Measurements from ENCODE around the gene CCDC9.
"Not testable (repeated sequence)": the region's sequence is repeated elsewhere in the genome, so short reads cannot be mapped to it uniquely, and the experiment has no call there.

Gene CCDC9

DNA sequence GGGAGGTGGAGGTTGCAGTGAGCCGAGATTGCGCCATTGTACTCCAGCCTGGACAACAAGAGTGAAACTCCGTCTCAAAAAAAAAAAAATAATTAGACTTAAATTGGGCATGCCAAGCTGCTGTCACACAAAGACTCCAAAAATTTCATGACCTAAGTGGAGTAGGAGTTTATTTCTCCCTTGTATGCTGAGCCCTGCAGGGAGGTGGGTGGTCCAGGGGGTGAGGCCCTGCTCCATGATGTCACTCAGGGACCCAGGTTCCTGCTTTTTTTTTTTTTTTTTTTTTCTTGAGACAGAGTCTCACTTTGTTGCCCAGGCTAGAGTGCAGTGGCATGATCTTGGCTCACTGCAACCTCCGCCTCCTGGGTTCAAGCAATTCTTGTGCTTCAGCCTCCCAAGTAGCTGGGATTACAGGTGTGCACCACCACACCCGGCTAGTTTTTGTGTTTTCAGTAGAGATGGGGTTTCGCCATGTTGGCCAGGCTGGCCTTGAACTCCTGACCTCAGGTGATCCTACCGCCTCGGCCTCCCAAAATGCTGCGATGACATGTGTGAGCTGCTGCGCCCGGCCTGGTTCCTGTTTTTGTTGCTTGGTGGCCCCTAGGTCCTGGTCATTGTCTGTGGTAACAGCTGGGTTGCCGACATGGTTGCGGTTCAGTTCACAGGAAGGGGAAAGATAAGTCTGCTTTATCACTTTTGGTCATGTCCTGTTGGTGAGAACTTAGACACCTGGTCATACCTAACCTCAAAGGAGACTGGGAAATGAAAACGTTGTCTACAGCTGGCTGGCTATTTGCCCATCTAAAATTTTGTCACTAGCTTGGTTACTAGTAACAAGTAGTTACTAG is 5.8 kb downstream of the CCDC9 start:
- not testable (repeated sequence) for DNase-seq (ENCODE audit: low read depth)

DNA sequence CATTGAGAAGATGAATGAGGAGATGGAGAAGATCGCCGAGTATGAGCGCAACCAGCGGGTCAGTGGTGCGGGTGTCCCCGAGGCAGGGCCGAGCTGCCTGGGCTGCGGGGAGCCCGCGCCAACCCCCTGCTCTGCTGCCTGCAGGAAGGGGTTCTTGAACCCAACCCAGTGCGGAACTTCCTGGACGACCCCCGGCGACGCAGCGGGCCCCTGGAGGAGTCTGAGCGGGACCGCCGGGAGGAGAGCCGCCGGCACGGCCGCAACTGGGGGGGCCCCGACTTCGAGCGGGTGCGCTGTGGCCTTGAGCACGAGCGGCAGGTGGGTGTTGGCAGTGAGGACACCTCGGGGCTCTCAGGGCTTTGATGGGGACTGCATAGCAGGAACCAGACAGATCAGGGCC is 8.3 kb downstream of the CCDC9 start:
- DNase-seq (ENCODE audit: low read depth) = no peak

DNA sequence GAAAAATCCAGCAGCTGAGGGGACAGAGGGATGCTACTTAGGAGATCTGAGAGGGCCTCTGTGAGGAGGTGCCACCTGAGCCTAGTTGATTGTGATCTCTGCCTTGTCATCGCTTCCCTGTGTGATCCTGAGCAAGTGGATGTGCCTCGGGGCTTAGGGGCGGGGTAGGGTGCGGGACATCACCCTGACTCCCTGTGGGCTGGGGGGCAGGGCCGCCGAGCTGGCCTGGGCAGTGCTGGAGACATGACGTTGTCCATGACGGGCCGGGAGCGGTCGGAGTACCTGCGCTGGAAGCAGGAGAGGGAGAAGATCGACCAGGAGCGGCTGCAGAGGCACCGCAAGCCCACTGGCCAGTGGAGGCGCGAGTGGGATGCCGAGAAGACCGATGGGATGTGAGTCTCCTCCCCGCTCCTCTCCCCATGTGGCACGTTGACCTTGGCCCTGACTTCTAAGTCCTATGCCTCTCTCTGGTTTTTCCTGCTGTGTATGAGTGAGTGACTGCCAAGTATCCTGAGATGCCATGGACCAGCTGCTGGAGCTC is 10.1 kb downstream of the CCDC9 start:
- DNase-seq (ENCODE audit: low read depth) = no peak

DNA sequence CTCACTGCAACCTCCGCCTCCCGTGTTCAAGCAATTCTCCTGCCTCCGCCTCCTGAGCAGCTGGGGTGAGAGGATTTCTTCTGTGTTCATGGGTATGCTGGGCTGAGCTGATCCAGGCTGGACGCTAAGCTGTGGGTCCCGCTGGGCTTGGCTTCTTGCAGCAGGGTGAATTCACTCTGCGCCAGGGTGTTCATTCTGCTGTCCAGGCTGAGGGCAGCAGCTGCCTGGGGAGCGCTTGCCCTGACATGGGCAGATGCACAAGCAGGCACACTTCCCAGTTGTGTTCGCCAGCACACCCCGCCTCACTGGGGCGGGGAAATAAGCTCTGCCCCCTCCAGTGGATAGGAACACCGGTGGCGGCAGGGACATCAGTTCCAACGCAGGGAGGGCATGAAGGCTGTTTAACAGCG is 11.0 kb downstream of the CCDC9 start:
- no peak for DNase-seq (ENCODE audit: low read depth)

DNA sequence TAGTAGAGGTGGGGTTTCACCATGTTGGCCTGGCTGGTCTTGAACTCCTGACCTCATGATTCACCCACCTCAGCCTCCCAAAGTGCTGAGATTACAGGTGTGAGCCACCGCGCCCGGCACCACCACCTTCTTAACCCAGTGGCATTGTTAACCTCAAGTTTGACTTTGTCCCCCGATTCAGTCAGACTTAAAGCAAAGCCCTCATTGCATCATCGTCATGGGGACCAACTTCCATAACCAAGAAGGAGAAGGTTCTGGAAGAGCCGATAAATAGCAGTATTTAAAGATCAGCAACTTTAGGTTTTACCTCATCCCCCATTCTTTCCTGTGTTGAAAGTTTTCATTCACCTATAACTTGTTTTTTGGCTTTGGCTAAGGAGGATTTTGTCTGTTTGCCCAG is 11.7 kb downstream of the CCDC9 start:
- no peak for DNase-seq (ENCODE audit: low read depth)

DNA sequence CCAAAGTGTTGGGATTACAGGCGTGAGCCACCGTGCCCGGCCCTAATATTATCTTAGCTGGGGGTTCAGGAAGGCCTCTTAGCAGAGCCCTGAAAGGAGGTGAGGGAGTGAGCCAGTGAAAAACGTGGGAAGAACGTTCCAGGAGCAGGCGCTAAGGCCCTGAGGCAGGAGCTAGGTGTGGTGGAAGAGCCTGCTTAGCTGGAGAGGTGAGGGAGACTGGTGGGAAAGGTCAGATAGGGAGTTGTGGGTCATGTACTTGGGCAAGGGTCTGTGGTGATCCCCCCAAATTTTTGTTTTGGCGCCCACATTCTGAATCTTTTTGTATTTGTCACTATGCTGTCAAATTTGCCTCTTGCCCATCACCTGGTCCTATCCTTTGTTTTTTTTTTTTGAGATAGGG is 13.3 kb downstream of the CCDC9 start:
- DNase-seq (ENCODE audit: low read depth) = no peak

DNA sequence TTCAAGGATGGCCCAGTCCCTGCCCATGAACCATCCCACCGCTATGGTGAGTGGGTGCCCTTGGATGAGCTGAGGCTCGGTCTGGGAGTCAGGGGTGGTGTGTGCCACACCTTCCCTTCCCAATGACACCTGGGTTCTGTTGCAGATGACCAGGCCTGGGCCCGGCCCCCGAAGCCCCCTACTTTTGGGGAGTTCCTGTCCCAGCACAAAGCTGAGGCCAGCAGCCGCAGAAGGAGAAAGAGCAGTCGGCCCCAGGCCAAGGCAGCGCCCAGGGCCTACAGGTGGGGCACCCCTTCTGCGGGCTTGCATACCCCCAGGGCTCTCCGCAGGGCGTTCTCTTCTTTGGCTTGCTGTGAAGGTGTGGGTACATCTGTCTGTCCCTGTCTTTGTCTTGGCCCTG is 14.1 kb downstream of the CCDC9 start:
- no peak for DNase-seq (ENCODE audit: low read depth)

DNA sequence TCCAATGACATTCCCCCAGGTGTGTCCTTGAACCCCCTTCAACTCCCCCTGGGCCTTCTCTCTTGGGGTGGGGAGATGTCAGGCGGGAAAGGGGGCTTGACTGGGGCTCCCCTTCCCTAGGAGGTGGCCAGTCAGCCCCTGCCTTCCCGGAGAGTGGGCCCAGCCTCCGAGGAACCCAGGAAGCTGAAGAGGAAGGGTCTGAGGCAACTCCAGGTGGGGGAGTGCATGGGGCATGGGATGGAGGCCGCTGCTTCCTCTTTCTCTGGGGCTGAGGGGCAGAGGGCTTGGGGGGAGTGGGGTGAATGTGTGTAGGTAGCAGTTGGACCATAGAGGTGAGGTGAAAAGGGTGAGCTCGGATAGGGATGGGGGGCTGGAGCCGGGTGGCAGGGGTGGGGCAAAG is 15.6 kb downstream of the CCDC9 start:
- no peak for DNase-seq (ENCODE audit: low read depth)

DNA sequence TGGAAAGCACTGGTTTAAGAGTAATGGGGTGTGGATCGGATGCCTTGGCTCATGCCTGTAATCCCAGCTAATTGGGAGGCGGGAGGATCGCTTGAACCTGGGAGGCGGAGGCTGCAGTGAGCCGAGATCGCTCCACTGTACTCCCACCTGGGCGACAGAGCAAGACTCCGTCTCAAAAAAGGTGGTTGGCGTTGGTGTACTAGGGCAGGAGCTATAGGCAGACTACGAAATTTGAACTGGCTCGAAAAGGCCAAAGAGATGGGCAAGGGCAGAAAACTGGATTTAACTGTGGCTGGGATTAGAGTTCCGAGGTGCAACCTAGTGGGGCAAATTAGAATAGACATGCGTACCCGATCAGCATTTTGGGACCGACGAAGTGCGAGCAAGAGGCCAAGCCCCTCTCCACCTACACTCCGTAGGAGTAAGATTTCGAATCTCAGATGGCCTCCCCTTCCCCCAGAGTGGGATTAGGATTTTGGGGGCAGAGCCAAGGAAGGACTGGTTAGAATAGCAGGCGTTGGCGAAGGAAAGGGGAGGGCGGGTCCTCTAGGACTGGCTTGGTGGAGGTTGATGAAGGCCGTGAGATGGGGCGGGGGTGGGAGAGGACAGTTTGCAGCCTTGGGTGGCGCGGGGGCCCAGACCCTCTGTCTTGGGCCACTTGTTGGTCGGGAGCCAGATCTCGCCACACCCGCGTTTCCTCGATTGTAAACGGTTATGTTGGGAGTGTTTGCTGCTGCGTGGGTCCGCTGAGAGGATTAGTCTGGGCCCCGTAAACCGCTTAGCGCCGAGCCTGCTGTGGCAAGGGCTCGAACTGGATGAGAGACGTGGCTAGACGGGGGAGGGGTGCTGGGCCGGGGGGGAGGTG is 16.4 kb downstream of the CCDC9 start:
- no peak for DNase-seq (ENCODE audit: low read depth)

DNA sequence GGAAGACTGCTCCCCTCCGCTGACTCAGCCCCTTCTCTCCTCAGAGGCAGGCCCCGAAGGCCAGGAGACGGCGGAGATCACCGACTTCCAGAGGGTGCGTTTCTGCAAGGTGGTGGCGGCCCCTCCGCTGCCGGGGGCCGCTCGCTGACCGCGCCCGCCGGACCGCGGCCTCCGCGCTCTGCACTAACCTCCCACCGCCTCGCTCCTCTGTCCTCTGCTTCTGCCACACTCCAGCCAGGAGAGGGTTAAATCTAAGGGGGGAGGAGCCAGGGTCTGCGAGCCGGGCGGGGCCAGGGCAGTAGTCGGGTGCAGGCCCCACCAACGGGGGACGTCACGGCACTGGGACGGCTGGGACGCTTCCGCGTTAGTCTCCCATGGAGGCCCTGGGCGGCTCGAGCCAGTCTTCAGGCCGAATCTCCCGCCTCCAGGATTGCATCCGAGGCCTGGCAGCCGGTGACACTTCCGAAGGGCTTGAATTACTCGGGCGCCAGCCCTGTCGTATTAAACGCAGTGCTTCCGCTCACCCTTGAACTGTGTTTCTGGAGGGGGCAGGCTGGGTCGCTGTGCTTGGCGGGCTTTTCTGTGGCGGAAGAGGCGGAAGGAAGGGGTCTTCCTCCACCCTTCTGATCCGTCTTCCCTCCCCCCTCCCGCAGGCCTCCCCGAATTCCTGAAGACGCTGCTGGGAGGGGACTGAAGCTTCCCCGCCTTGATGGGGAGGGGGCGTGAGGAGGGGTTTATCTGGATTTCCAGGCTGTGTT is 17.2 kb downstream of the CCDC9 start:
- peak; percentile 84 for DNase-seq (ENCODE audit: low read depth)

DNA sequence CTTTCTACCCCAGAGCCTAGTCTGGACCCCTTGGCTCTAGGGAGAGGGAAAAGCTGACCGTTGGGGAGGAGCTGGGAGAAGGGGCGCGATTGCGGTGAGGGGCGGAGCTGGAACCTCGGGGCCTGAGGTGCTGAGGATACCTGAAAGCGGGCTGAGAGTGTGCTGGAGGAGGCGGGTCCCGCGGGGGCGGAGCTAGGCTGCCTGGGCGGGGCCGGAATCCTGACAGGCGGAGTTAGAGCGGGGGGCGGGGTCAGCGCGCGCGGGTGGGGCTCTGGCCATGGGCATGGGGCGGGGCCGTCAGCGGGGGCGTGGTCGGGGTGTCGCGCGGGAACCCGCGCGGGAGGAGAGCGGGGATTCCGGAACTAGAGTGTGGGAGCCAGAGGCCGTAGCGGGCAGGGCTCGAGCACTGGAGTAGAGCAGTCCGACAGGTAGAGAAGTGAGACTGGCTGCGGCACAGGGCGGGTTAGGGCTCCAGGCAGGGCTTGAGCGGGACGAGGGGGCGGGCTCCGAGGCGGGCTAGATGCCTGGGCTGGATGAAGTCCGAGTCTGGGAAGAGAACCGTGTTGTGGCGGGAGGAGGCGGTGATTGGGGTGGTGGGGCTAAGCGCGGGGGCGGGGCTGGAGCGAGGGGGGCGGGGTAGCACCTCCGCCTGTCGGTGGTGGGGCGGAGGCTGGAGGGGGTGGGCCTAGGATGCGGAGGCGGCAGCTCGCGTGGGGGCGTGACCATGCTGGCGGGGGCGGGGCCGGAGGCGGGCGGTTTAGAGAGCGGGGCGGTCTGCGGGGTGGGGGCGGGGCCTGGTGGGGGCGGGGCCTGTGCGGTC is 18.0 kb downstream of the CCDC9 start, which contains the start of gene INAFM1:
Gene INAFM1, plus strand, starts transcription at position 815 of the 820 bp plus-strand sequence. CDS start 35 bp downstream, outside the sequence.
- peak; percentile 97 for DNase-seq (ENCODE audit: low read depth)

DNA sequence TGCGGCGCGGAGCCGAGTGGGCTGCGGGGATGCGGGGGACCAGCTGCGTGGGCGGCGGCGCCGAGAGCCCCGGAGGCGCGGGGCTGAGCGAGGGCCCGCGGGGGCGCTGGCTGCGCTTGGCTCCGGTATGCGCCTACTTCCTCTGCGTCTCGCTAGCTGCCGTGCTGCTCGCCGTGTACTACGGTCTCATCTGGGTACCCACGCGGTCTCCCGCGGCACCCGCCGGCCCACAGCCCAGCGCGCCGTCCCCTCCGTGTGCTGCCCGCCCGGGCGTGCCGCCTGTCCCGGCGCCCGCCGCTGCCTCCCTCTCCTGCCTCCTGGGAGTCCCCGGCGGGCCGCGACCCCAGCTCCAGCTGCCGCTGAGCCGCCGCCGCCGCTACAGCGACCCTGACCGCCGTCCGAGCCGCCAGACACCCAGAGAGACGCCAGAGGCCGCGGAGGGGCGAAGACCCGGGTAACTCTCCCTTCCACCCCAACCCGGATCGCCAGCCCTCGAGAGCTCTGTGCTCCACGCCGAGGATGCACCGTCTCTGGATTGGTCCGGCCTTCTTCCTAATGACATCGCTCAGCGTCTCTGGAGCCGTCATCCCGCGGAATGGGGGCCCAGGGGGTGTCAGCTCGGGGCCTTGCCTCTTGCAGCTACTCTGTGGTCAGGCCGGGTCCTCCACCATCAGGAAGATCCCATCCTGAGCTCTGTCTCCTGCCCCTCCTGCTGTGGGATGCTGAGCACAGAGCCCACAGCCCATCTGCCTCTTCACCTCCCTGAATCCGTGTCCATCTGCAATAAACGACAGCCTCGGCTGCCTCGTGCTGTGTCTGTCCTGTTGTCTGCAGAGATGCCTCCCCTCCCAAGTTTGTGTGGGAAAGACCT is 18.8 kb downstream of the CCDC9 start:
- no peak for DNase-seq (ENCODE audit: low read depth)

DNA sequence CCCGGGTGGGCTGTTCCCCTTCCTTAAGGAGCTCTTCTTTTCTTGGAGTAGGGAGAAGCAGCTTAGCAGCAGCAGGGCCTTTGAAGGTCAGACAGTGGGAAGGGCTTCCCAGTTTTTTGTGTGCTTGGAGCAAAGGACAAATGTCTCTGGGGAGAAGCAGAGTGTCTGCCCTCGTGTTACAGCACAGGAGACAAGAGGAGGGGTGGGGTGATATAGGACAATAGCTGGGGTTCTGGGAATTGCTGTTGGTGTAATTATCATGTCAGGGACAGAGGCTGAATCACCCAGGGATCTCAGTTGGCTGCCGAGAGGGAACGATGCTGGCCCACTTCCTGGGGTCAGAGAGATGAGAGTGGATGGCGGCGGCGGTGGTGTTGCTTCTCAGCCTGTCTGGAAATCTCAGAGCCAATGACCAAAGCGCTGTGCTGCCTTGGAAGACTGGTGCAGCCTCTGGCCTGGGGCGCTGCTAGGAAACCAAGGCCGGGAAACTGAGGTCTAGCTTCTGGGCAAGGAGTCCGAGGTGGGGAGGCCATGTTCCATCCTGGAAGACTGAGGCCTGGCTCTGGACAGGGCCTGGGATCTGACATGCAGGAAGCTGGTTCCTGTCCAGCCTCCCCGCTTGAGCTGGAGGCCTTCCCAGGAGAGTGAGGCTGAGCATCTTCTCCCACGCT is 19.6 kb downstream of the CCDC9 start:
- DNase-seq (ENCODE audit: low read depth) = no peak

DNA sequence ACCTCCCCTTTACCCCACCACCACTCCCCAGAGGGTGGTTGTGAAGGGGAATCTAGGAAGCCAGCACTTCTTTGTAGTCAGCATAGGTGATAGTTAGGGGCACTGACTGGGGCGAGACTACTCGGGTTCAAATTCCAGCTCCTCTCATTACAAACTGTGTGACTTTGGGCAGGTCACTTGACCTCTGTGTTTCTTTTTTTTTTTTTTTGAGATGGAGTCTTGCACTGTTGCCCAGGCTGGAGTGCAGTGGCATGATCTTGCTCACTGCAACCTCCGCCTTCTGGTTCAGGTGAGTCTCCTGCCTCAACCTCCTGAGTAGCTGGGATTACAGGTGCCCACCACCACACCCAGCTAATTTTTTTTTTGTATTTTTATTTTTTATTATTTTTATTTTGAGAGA is 20.2 kb downstream of the CCDC9 start:
- not testable (repeated sequence) for DNase-seq (ENCODE audit: low read depth)

DNA sequence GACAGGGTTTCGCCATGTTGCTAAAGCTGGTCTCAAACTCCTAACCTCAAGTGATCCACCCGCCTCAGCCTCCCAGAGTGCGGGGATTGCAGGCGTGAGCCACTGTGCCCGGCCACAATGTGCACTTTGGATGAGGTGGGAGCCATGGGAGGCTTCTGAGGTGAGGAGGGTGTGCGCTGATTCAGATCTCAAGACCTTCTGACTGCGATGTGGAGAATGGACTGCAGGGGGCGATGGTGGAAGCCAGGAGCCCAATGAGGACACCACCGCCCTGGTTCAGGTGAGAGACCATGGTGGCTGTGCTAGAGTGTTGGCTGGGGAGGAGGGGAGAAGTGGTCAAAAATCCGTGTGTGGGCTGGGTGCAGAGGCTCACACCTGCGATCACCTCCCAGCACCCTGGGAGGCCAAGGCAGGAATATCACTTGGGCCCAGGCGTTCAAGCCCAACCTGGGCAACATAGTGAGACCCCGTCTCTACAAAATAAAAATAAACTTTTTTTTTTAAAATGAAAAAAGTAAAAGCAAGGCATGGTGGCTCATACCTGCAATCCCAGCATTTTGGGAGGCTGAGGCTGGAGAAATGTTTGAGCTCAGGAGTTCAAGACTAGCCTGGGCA is 24.0 kb downstream of the CCDC9 start:
- no peak for DNase-seq (ENCODE audit: low read depth)

DNA sequence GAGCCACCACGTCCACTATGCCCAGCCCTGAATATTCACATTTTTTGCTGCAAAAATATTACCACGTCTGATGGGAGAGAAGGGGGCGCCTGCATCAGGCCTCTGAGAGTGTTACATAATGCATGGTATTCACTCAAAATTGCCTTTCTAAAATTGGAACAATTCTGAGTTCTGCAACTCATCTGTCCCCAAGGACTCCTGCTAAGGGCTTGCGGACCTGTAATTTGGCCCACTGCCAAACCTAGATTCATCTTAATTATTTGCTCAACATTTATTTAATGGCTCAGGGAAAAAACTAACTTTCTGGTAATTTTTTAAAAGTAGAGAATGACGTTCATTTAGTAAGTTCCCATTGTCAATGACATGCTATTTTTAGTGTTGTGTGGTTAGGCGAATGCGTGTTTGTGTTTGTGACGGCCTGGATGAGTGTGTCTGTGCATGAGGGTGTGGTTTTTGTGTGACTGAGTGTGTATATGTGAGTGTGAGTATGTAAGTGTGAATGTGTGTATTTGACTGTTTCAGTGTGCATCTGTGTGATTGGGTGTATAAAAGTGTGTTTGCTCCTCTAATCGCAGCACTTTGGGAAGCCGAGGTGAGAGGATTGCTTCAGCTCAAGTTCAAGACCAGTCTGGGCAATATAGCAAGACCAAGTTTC is 27.2 kb downstream of the CCDC9 start:
- no peak for DNase-seq (ENCODE audit: low read depth)

DNA sequence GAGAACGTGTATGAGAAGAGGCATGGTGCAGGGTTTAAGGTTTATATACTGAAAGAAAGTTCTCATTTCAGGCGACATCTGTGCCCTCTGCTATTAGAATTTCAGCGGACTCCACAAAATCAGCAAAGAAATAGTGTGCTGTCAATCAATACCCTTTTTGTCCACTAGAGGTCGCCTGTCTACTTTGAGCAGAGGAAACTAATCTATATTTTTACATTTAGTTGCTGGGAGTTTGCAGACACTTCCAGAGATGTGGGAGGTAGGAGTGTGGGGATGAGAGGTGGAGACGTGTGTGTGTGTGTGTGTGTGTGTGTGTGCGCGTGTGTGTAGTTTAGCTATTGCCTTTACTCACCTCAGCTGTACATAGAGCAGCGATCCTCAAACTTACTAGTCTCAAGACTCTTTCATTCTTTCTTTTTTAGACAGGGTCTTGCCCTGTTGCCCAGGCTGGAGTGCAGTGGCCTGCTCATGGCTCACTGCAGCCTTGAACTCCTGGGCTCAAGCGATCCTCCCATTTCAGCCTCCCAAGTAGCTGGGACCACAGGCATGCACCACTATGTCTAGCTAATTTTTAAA is 28.1 kb downstream of the CCDC9 start:
- DNase-seq (ENCODE audit: low read depth) = no peak

DNA sequence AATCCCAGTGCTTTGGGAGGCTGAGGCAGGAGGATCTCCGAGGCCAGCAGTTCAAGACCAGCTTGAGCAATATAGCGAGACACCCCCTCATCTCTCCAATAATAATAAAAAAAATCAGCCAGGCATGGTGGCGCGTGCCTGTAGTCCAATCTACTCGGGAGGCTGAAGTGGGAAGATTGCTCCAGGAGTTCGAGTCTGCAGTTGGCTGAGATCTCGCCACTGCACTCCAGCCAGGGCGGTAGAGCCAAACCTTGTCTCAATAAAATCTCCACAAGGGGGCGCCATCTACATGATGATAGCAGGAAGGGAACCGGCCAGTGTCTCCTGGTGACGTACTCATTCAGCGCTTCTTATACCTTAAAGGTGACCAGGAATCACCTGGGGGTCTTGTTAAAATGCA is 39.7 kb downstream of the CCDC9 start:
- DNase-seq (ENCODE audit: low read depth) = peak; percentile 49

Data from T-helper 22 cell (primary cell).